Right renal pelvis (tissue), 4 donors: Measurements from ENCODE around the gene COL8A2. TPM values are rescaled to one million over a fixed set of nuclear protein-coding genes. Genes with fewer than 3 reads are reported as not detected.

ENCODE experiments used
- DNase-seq, 4 donors: peaks; one replicate each; pipeline ENCODE4 v3.0.0-alpha.2; 2013; ENCODE audit warnings: low read depth in 4 of 4, low spot score in 3 of 4, missing footprints in 1 of 4
- polyA plus RNA-seq, 4 donors: library from polyadenylated mRNA; unstranded; fragments of 120-200 nt; gene quantifications; one replicate each; pipeline ENCODE4 v1.2.1, GENCODE V29; 2013; ENCODE audit not compliant: insufficient read length in 4 of 4

COL8A2 gene
- polyA plus RNA-seq, 4 donors, result 1.4 to 3.8 (median 1.9) TPM

- DNase-seq, result no peak
Measured at GRCh38 chr1:36157973-36158826, 33.2 kb upstream of the COL8A2 start.

- no peak for DNase-seq
Measured at GRCh38 chr1:36157115-36157903, 32.3 kb upstream of the COL8A2 start.

- DNase-seq, result peak in 2 of 4 donors; percentile 63 to 69
Measured at GRCh38 chr1:36156329-36157114, 31.5 kb upstream of the COL8A2 start.

- peak in 2 of 4 donors; percentile 67 to 70 for DNase-seq
Measured at GRCh38 chr1:36155408-36156328, 30.6 kb upstream of the COL8A2 start, which contains the start of gene MAP7D1. TSS of gene MAP7D1 (plus strand) at chr1:36156160. CDS start at chr1:36156418, 258 bp downstream.

- DNase-seq, result no peak
Measured at GRCh38 chr1:36154765-36155407, 29.9 kb upstream of the COL8A2 start.

GRCh38 chr1:36154335-36154734, 29.3 kb upstream of the COL8A2 start:
- no peak for DNase-seq

GRCh38 chr1:36153476-36153875, 28.5 kb upstream of the COL8A2 start:
- no peak for DNase-seq

- DNase-seq, result no peak
Measured at GRCh38 chr1:36151845-36152203, 26.8 kb upstream of the COL8A2 start.

GRCh38 chr1:36151134-36151844, 26.3 kb upstream of the COL8A2 start:
- no peak for DNase-seq

GRCh38 chr1:36150296-36151133, 25.5 kb upstream of the COL8A2 start:
- peak in 3 of 4 donors; percentile 63 to 82 (median 67) for DNase-seq

- DNase-seq, result no peak
Measured at GRCh38 chr1:36149973-36150295, 24.9 kb upstream of the COL8A2 start.

GRCh38 chr1:36149237-36149972, 24.4 kb upstream of the COL8A2 start, which contains the start of gene TRAPPC3:
TSS of gene TRAPPC3 (minus strand) at chr1:36149486. CDS start at chr1:36149378, 108 bp downstream.
- peak; percentile 97 to 99 (median 99) for DNase-seq

- no peak for DNase-seq
Measured at GRCh38 chr1:36148821-36149236, 23.8 kb upstream of the COL8A2 start.

- no peak for DNase-seq
Measured at GRCh38 chr1:36144413-36144812, 19.4 kb upstream of the COL8A2 start.

- DNase-seq, result no peak
Measured at GRCh38 chr1:36143424-36143823, 18.4 kb upstream of the COL8A2 start.

GRCh38 chr1:36142121-36142520, 17.1 kb upstream of the COL8A2 start:
- no peak for DNase-seq

- DNase-seq, result no peak
Measured at GRCh38 chr1:36139521-36139920, 14.5 kb upstream of the COL8A2 start.
